GM12878 (cell line): ENCODE data around the gene BPI. TPM values are rescaled to one million over a fixed set of nuclear protein-coding genes. Genes with fewer than 3 reads are reported as not detected.

ENCODE experiments used
- ATAC-seq: fragments of 200-7000 bp; cut with Tn5 transposase; 3 replicates; pipeline ENCODE4 v1.9.1; 2020; ENCODE audit warnings: mild to moderate bottlenecking, moderate library complexity
- BruUV-seq: library from RNA; stranded (reverse); fragments of 400-500 nt; replicated peaks from 2 replicates; lab custom pipeline; 2021; lab: Mats Ljungman, UMichigan
- CTCF ChIA-PET: fragments of 300-600 bp; sonication (Branson Sonifier 250); formaldehyde crosslinking; extraction: SDS; loops from one replicate; lab custom pipeline; 2021; ENCODE audit warnings: inconsistent platforms; lab: Yijun Ruan, JAX
- POLR2A ChIA-PET: fragments of 350-600 bp; formaldehyde crosslinking; extraction: SDS; loops from one replicate; lab custom pipeline; 2021; ENCODE audit warnings: inconsistent platforms; lab: Charles Lee
- RAD21 ChIA-PET: fragments of 300-600 bp; sonication (Branson Sonifier 250); formaldehyde crosslinking; loops from one replicate; lab custom pipeline; 2023; ENCODE audit warnings: antibody characterized with exemption; ENCODE audit not compliant: unreplicated experiment; lab: Charles Lee
- SMC1A ChIA-PET: fragments of 300-600 bp; sonication (Branson Sonifier 250); formaldehyde crosslinking; loops from one replicate; lab custom pipeline; 2023; ENCODE audit not compliant: unreplicated experiment, uncharacterized antibody; lab: Charles Lee
- DNase-seq: peaks from one replicate; pipeline ENCODE4 v3.0.0-alpha.2; 2011; ENCODE audit warnings: low read depth, low spot score
- FAIRE-seq: peaks from 3 replicates; lab custom pipeline; 2011; peaks lifted over from hg19 to GRCh38; lab: Jason Lieb, UNC
- H2AFZ ChIP-seq: 2 replicates; pipeline ENCODE4 v1.6.0; 2011; ENCODE audit warnings: low read depth, low read length, control low read depth; ENCODE audit not compliant: control insufficient read depth
- H3K27ac ChIP-seq: 2 replicates; pipeline ENCODE4 v1.5.1; 2011; ENCODE audit warnings: control low read depth; ENCODE audit not compliant: control insufficient read depth, insufficient read depth
- H3K27me3 ChIP-seq, 2 experiments: replicated peaks in 1 of 2; 2 replicates each; pipeline versions ENCODE4 v1.6.0 to v1.6.1; 2011; ENCODE audit warnings: low read length in 1 of 2; ENCODE audit not compliant: control insufficient read depth in 2 of 2, insufficient read depth in 2 of 2
- H3K36me3 ChIP-seq, 2 experiments: 2 replicates each; pipeline ENCODE4 v1.5.1; 2011; ENCODE audit warnings: low read length in 1 of 2; ENCODE audit not compliant: control insufficient read depth in 2 of 2, insufficient read depth in 2 of 2
- H3K4me1 ChIP-seq: 2 replicates; pipeline ENCODE4 v1.6.1; 2011; ENCODE audit warnings: mild to moderate bottlenecking, low read length, moderate library complexity, mixed read lengths; ENCODE audit not compliant: control insufficient read depth, insufficient read depth
- H3K4me2 ChIP-seq: 2 replicates; pipeline ENCODE4 v1.6.0; 2011; ENCODE audit warnings: control low read depth; ENCODE audit not compliant: control insufficient read depth, insufficient read depth
- H3K4me3 ChIP-seq: fragments of 200-600 bp; sonication (generic); 2 replicates; pipeline ENCODE4 v1.5.1; 2016
- H3K79me2 ChIP-seq: 2 replicates; pipeline ENCODE4 v1.6.0; 2011; ENCODE audit warnings: low read length; ENCODE audit not compliant: control insufficient read depth, insufficient read depth
- H3K9ac ChIP-seq: 2 replicates; pipeline ENCODE4 v1.8.0; 2011; ENCODE audit warnings: low read length, control low read depth, mixed read lengths; ENCODE audit not compliant: control insufficient read depth, insufficient read depth
- H3K9me3 ChIP-seq: replicated peaks from 3 replicates; pipeline ENCODE4 v1.5.1; 2011; ENCODE audit warnings: mild to moderate bottlenecking, low read length; ENCODE audit not compliant: control insufficient read depth, insufficient read depth
- H4K20me1 ChIP-seq: 2 replicates; pipeline ENCODE4 v1.6.0; 2011; ENCODE audit not compliant: control insufficient read depth, insufficient read depth
- EP300 ChIP-seq, 2 experiments: fragments of 150-350 bp in 1 of 2; IDR thresholded peaks; 2 replicates each; pipeline ENCODE4 v1.6.1; 2011 to 2012; ENCODE audit warnings: low read depth in 2 of 2, low read length in 2 of 2, borderline replicate concordance in 1 of 2, improper control_type of control experiment in 1 of 2, inconsistent platforms in 1 of 2; ENCODE audit not compliant: control insufficient read depth in 1 of 2
- GATAD2B ChIP-seq: fragments of 450-650 bp; conservative IDR thresholded peaks from 2 replicates; pipeline ENCODE4 v1.6.1; 2017; ENCODE audit warnings: low read depth, mild to moderate bottlenecking, moderate library complexity
- KDM1A ChIP-seq: fragments of 200-600 bp; sonication (generic); IDR thresholded peaks from 2 replicates; pipeline ENCODE4 v1.6.1; 2016; ENCODE audit warnings: borderline replicate concordance
- MTA3 ChIP-seq: IDR thresholded peaks from 2 replicates; pipeline ENCODE4 v1.6.1; 2012; ENCODE audit warnings: low read length, inconsistent platforms, borderline replicate concordance
- POLR2AphosphoS2 ChIP-seq: IDR thresholded peaks from 2 replicates; pipeline ENCODE4 v1.6.1; 2011; ENCODE audit warnings: low read depth, mild to moderate bottlenecking, low read length, improper control_type of control experiment, moderate library complexity
- RBBP5 ChIP-seq: fragments of 200-600 bp; sonication (generic); conservative IDR thresholded peaks from 2 replicates; pipeline ENCODE4 v1.6.1; 2016
- RFX5 ChIP-seq: IDR thresholded peaks from 2 replicates; pipeline ENCODE4 v1.6.1; 2011; ENCODE audit warnings: low read depth, low read length, improper control_type of control experiment
- SMAD5 ChIP-seq: IDR thresholded peaks from 2 replicates; pipeline ENCODE4 v1.6.1; 2016; ENCODE audit warnings: antibody characterized with exemption, low read depth
- STAT3 ChIP-seq: IDR thresholded peaks from 2 replicates; pipeline ENCODE4 v1.6.1; 2011; ENCODE audit warnings: low read depth, low read length, improper control_type of control experiment
- SUPT20H ChIP-seq: IDR thresholded peaks from 2 replicates; pipeline ENCODE4 v1.6.1; 2011; ENCODE audit warnings: low read depth, mild to moderate bottlenecking, low read length, moderate library complexity, borderline replicate concordance; ENCODE audit not compliant: control insufficient read depth
- TARDBP ChIP-seq: IDR thresholded peaks from 2 replicates; pipeline ENCODE4 v1.6.1; 2016; ENCODE audit warnings: borderline replicate concordance
- ZBED1 ChIP-seq: IDR thresholded peaks from 2 replicates; pipeline ENCODE4 v1.6.1; 2016; ENCODE audit warnings: borderline replicate concordance
- ZBTB33 ChIP-seq: fragments of 450-650 bp; IDR thresholded peaks from 2 replicates; pipeline ENCODE4 v1.6.1; 2017; ENCODE audit warnings: mild to moderate bottlenecking
- ZNF274 ChIP-seq: IDR thresholded peaks from one replicate; pipeline ENCODE4 v1.8.0; 2011; ENCODE audit not compliant: insufficient read length, insufficient read depth
- WGBS: methylation state at CpG from one replicate; pipeline ENCODE4 v1.1.6; 2016; ENCODE audit warnings: low lambda C conversion rate; ENCODE audit not compliant: insufficient replicate concordance, insufficient coverage; ENCODE audit errors: missing lambda C conversion rate; 5-methylcytosine and 5-hydroxymethylcytosine counted together
- in situ Hi-C: fragments of 300-500 bp; cut with MboI; formaldehyde crosslinking; loops from 9 replicates; pipeline ENCODE4 v1.14.3; 2018; ENCODE audit warnings: mixed read lengths
- intact Hi-C: fragments of 100-400 bp; cut with micrococcal nuclease; formaldehyde crosslinking; loops from one replicate; pipeline ENCODE4 v1.14.2; 2022; ENCODE audit not compliant: unreplicated experiment
- polyA plus RNA-seq, 11 experiments: library from polyadenylated mRNA; depleted of rRNA in 4 of 11; unstranded in 6 of 11; stranded (reverse) in 5 of 11; fragments of >200 nt; fragmentation: Nextera tagmentation in 4 of 11; fragmentation: Illumina TruSeq in 1 of 11; extraction: Ambion mirVana in 4 of 11; extraction: Trizol in 1 of 11; gene quantifications; 1 replicate in 1 of 11; 2 replicates in 10 of 11; pipeline versions ENCODE4 v1.2.1 to v1.2.3, GENCODE V29; 2011 to 2016; ENCODE audit warnings: inconsistent platforms in 2 of 11, missing spikeins in 2 of 11, low read depth in 1 of 11
- total RNA-seq, 4 experiments: library from RNA; depleted of rRNA in 3 of 4; stranded (reverse); fragments of >200 nt in 3 of 4; fragmentation: Illumina TruSeq in 1 of 4; extraction: Trizol in 1 of 4; gene quantifications; 2 replicates each; pipeline versions ENCODE4 v1.2.1 to v1.2.3, GENCODE V29; 2013 to 2021
- TF ChIP-seq, protein P1 (sequence below): IDR thresholded peaks from 2 replicates; pipeline ENCODE4 v1.6.1; 2012; ENCODE audit warnings: low read depth, low read length, improper control_type of control experiment

BPI gene
- total and polyA plus RNA-seq, 10 of the 15 experiments (the other 5 are each of a cell fraction or from before 2014, with no cell fraction given) = not detected

DNA sequence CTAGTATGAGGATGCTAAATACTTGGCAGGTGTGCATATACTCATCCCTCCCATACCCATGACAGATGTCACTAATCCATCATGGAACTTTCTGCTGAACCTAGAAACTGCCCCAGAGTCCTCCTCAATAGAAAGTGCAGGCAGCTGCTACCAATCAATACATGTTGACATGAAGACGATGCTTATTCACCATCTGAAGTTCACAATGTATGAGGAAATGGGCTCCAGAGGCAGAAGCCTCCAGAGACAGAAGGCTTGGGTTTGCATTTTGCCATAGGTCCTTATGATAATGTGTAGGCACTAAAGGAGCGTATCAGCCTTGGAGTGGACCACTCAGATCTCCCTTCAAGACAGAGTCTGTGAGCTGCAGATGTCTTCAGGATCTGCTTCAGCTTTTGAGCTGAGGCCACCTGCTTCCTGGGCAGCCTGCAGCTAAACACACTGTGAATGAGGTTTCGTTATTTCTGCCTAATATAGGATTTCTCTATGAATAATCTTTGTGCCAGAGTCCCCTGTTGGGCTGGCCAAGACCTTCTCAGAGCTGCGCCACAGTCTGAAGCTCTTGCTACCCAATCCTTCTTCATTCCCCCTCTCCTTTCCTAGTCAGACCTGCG, 35.9 kb upstream of the BPI start (continued):
- TF ChIP-seq STAT3 = no peak

DNA sequence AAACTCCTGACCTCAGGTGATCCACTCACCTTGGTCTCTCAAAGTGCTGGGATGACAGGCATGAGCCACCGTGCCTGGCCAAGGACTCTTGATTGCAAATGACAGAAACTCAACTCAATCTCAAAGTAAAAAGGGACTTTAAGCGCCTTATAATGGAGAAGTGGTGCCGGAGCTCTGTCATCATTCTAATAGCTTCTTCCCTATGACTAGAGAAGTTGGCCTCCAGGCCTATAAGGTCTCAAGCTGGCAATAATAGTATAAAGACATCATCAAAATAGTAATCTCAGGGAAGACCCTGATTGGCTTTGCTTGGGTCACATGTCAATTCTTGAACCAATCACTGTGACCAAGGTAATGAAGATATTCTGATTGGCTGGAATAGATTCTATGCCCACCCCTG, 34.9 kb upstream of the BPI start:
- ChIA-PET CTCF (no interaction called here), RAD21 (no interaction called here), SMC1A (no interaction called here), POLR2A (no interaction called here)
- Histone ChIP-seq H3K27me3 (no peaks in the 10 kb centered on the region), H3K4me2 (no peak overlapping the region), H3K9ac (no peak overlapping the region), H3K27ac (no peak overlapping the region), H2AFZ (no peak overlapping the region), H3K36me3 (no peaks in the 10 kb centered on the region), H4K20me1 (no peaks in the 10 kb centered on the region), H3K9me3 (no peaks in the 10 kb centered on the region), H3K4me3 (no peak overlapping the region), H3K4me1 (no peaks in the 10 kb centered on the region), H3K79me2 (no peaks in the 10 kb centered on the region)
- ATAC-seq (no peak), FAIRE-seq (no peak), DNase-seq (no peak)
- 72% methylated on average over 3 of the region's 3 CpGs for WGBS
- in situ Hi-C loops (no loop called here), intact Hi-C loops (no loop called here)
- TF ChIP-seq GATAD2B = no peak
- no peak for TF ChIP-seq MTA3
- no TSS peak for BruUV-seq

GRCh38 chr20:38269715-38270114, 34.2 kb upstream of the BPI start:
- no peak overlapping the region for H3K4me2 ChIP-seq
- RAD21 ChIA-PET = no interaction called here
- H4K20me1 ChIP-seq = no peaks in the 10 kb centered on the region
- FAIRE-seq (no peak), ATAC-seq (no peak), DNase-seq (no peak)
- no peaks in the 10 kb centered on the region for H3K36me3 ChIP-seq
- 29% methylated on average over 6 of the region's 6 CpGs for WGBS
- no peaks in the 10 kb centered on the region for H3K9me3 ChIP-seq
- no peaks in the 10 kb centered on the region for H3K27me3 ChIP-seq
- no peak overlapping the region for H3K9ac ChIP-seq
- H3K4me1 ChIP-seq = no peaks in the 10 kb centered on the region
- H3K27ac ChIP-seq = no peak overlapping the region
- POLR2A ChIA-PET = no interaction called here
- no peak overlapping the region for H2AFZ ChIP-seq
- no TSS peak for BruUV-seq
- in situ Hi-C loops = no loop called here
- intact Hi-C loops = no loop called here
- SMC1A ChIA-PET = no interaction called here
- H3K4me3 ChIP-seq = no peak overlapping the region
- CTCF ChIA-PET = no interaction called here
- H3K79me2 ChIP-seq = no peaks in the 10 kb centered on the region
- TF ChIP-seq RFX5 (no peak), KDM1A (no peak), SMAD5 (no peak), POLR2AphosphoS2 (no peak), ZBED1 (no peak), SUPT20H (no peak), ZNF274 (no peak), EP300 (IDR thresholded peaks at IDR 0.05; ENCODE audit: borderline replicate concordance in 1 of 2, control insufficient read depth in 1 of 2, low read depth in 2 of 2, low read length in 2 of 2) (no peak), ZBTB33 (no peak), TARDBP (no peak), RBBP5 (no peak)
- TF ChIP-seq, protein P1, sequence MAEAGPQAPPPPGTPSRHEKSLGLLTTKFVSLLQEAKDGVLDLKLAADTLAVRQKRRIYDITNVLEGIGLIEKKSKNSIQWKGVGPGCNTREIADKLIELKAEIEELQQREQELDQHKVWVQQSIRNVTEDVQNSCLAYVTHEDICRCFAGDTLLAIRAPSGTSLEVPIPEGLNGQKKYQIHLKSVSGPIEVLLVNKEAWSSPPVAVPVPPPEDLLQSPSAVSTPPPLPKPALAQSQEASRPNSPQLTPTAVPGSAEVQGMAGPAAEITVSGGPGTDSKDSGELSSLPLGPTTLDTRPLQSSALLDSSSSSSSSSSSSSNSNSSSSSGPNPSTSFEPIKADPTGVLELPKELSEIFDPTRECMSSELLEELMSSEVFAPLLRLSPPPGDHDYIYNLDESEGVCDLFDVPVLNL = no peak
